Neural cell (in vitro differentiated cells): Measurements from ENCODE around the gene IGSF21. TPM values are rescaled to one million over a fixed set of nuclear protein-coding genes. Genes with fewer than 3 reads are reported as not detected.

Experiments used
- H2AFZ ChIP-seq: fragments of 200-600, 300-800 bp; sonication (generic), shearing (Covaris generic); 2 replicates; pipeline ENCODE4 v1.6.0; 2014; ENCODE audit warnings: low read depth, mild to moderate bottlenecking, antibody characterized with exemption, low read length, moderate library complexity
- H3F3A ChIP-seq: fragments of 200-600 bp; shearing (Covaris generic); 2 replicates; pipeline ENCODE4 v1.6.1; 2016; ENCODE audit warnings: mild to moderate bottlenecking, moderate library complexity, mixed read lengths, antibody characterized with exemption, low read length; ENCODE audit not compliant: insufficient read depth, poor library complexity, severe bottlenecking
- H3K27ac ChIP-seq: fragments of 200-600, 300-800 bp; sonication (generic), shearing (Covaris generic); 2 replicates; pipeline ENCODE4 v1.5.1; 2014; ENCODE audit warnings: mild to moderate bottlenecking, low read length, moderate library complexity
- H3K27me3 ChIP-seq: fragments of 300-800, 200-600 bp; sonication (generic), shearing (Covaris generic); 2 replicates; pipeline ENCODE4 v1.6.0; 2014; ENCODE audit warnings: mild to moderate bottlenecking, low read depth, low read length, moderate library complexity; ENCODE audit not compliant: insufficient read depth
- H3K36me3 ChIP-seq: fragments of 300-800, 200-600 bp; sonication (generic), shearing (Covaris generic); 2 replicates; pipeline ENCODE4 v1.5.1; 2014; ENCODE audit warnings: mild to moderate bottlenecking, antibody characterized with exemption, low read length, moderate library complexity; ENCODE audit not compliant: insufficient read depth
- H3K4me2 ChIP-seq: fragments of 300-800, 200-600 bp; sonication (generic), shearing (Covaris generic); 2 replicates; pipeline ENCODE4 v1.6.0; 2014; ENCODE audit warnings: mild to moderate bottlenecking, low read length
- H3K4me3 ChIP-seq: fragments of 300-800, 200-600 bp; sonication (generic), shearing (Covaris generic); 2 replicates; pipeline ENCODE4 v1.5.1; 2014; ENCODE audit warnings: mild to moderate bottlenecking, low read length, moderate library complexity
- H3K79me2 ChIP-seq: fragments of 200-600 bp; shearing (Covaris generic); replicated peaks from 2 replicates; pipeline ENCODE4 v1.6.0; 2014; ENCODE audit warnings: mild to moderate bottlenecking, low read length, moderate library complexity; ENCODE audit not compliant: insufficient read depth
- H3K9ac ChIP-seq: fragments of 300-800, 200-600 bp; sonication (generic), shearing (Covaris generic); 2 replicates; pipeline ENCODE4 v1.6.1; 2016; ENCODE audit warnings: mild to moderate bottlenecking, low read length, mixed read lengths
- H3K9me2 ChIP-seq: fragments of 200-600 bp; shearing (Covaris generic); 2 replicates; pipeline ENCODE4 v1.6.1; 2016; ENCODE audit warnings: mild to moderate bottlenecking, low read length, mixed read lengths; ENCODE audit not compliant: insufficient read depth
- H3K9me3 ChIP-seq: fragments of 200-600, 300-800 bp; sonication (generic), shearing (Covaris generic); 2 replicates; pipeline ENCODE4 v1.6.1; 2016; ENCODE audit warnings: mild to moderate bottlenecking, mixed run types, low read length, moderate library complexity, mixed read lengths
- H4K20me1 ChIP-seq: fragments of 200-600 bp; shearing (Covaris generic); 2 replicates; pipeline ENCODE4 v1.6.1; 2016; ENCODE audit warnings: mild to moderate bottlenecking, mixed run types; ENCODE audit not compliant: insufficient read depth
- CTCF ChIP-seq: fragments of 450-650 bp; IDR thresholded peaks from 2 replicates; pipeline ENCODE4 v1.5.1; 2014; ENCODE audit warnings: antibody characterized with exemption, mild to moderate bottlenecking, moderate library complexity; ENCODE audit not compliant: poor library complexity, severe bottlenecking
- EP300 ChIP-seq: fragments of 450-650 bp; conservative IDR thresholded peaks from 2 replicates; pipeline ENCODE4 v1.6.1; 2014; ENCODE audit warnings: antibody characterized with exemption, mild to moderate bottlenecking, moderate library complexity; ENCODE audit not compliant: poor library complexity, severe bottlenecking
- EZH2 ChIP-seq: fragments of 200-600, 300-800 bp; shearing (Covaris generic), sonication (generic); IDR thresholded peaks from 2 replicates; pipeline ENCODE4 v1.6.1; 2014; ENCODE audit warnings: antibody characterized with exemption, low read length, borderline replicate concordance, mild to moderate bottlenecking; ENCODE audit not compliant: insufficient read depth, poor library complexity, severe bottlenecking
- MXI1 ChIP-seq: fragments of 450-650 bp; conservative IDR thresholded peaks from 2 replicates; pipeline ENCODE4 v1.6.1; 2014; ENCODE audit warnings: antibody characterized with exemption, mild to moderate bottlenecking; ENCODE audit not compliant: poor library complexity, severe bottlenecking
- POLR2AphosphoS5 ChIP-seq: IDR thresholded peaks from 2 replicates; pipeline ENCODE4 v1.6.1; 2012
- RAD21 ChIP-seq: fragments of 450-650 bp; conservative IDR thresholded peaks from 2 replicates; pipeline ENCODE4 v1.6.1; 2014; ENCODE audit warnings: antibody characterized with exemption, mild to moderate bottlenecking, moderate library complexity
- REST ChIP-seq: IDR thresholded peaks from 2 replicates; pipeline ENCODE4 v1.6.1; 2012; ENCODE audit warnings: borderline replicate concordance
- SMC3 ChIP-seq: fragments of 450-650 bp; conservative IDR thresholded peaks from 2 replicates; pipeline ENCODE4 v1.6.1; 2014; ENCODE audit warnings: antibody characterized with exemption, mild to moderate bottlenecking, moderate library complexity; ENCODE audit not compliant: poor library complexity
- TAF1 ChIP-seq: IDR thresholded peaks from 2 replicates; pipeline ENCODE4 v1.6.1; 2012; ENCODE audit warnings: low read depth
- polyA plus RNA-seq: library from polyadenylated mRNA; depleted of rRNA; stranded (reverse); fragments of >200 nt; gene quantifications from 2 replicates; pipeline ENCODE4 v1.2.3, GENCODE V29; 2014

Gene IGSF21
- polyA plus RNA-seq, 1 donor from 2014 or later: 2.4 TPM

GRCh38 chr1:18197299-18197698 lies 89.7 kb downstream of the IGSF21 start:
- TF ChIP-seq REST: no peak

GRCh38 chr1:18198260-18198659 lies 90.7 kb downstream of the IGSF21 start:
- H3K4me3 ChIP-seq: no peak overlapping the region
- no peak overlapping the region for H3K4me2 ChIP-seq
- no peaks in the 10 kb centered on the region for H3K79me2 ChIP-seq
- no peaks in the 10 kb centered on the region for H3K9me2 ChIP-seq
- TF ChIP-seq MXI1: no peak
- no peak for TF ChIP-seq RAD21
- TF ChIP-seq TAF1: no peak
- TF ChIP-seq EP300: no peak
- no peak for TF ChIP-seq SMC3
- TF ChIP-seq POLR2AphosphoS5: no peak
- no peak for TF ChIP-seq REST
- no peak for TF ChIP-seq CTCF
- no peak for TF ChIP-seq EZH2
- no peaks in the 10 kb centered on the region for H3K9me3 ChIP-seq
- H3K27me3 ChIP-seq: no peaks in the 10 kb centered on the region
- no peak overlapping the region for H3K27ac ChIP-seq
- no peaks in the 10 kb centered on the region for H3F3A ChIP-seq
- no peak overlapping the region for H3K9ac ChIP-seq
- H3K36me3 ChIP-seq: no peaks in the 10 kb centered on the region
- no peak overlapping the region for H2AFZ ChIP-seq
- H4K20me1 ChIP-seq: no peaks in the 10 kb centered on the region

More at GRCh38 chr1:18197299-18197698, 89.7 kb downstream of the IGSF21 start:
- Histone ChIP-seq H3K9ac (no peak overlapping the region), H3K27me3 (no peaks in the 10 kb centered on the region), H3K36me3 (no peaks in the 10 kb centered on the region), H3K79me2 (no peaks in the 10 kb centered on the region), H3K4me3 (no peak overlapping the region), H3K27ac (no peak overlapping the region), H3K9me3 (no peaks in the 10 kb centered on the region), H3F3A (no peaks in the 10 kb centered on the region), H3K4me2 (no peak overlapping the region), H4K20me1 (no peaks in the 10 kb centered on the region), H2AFZ (no peak overlapping the region), H3K9me2 (no peaks in the 10 kb centered on the region)
